K562 (cell line): ENCODE results near the gene CSDE1.

ENCODE experiments used
- CBX8 ChIP-seq: fragments of 200-600 bp; sonication (generic); IDR thresholded peaks from 2 replicates; pipeline ENCODE4 v1.6.1; 2012; ENCODE audit warnings: borderline replicate concordance, mixed run types, low read depth, mild to moderate bottlenecking, moderate library complexity, mixed read lengths, low read length, control low read depth, inconsistent platforms; ENCODE audit not compliant: poor library complexity, severe bottlenecking; ENCODE audit errors: extremely low read depth
- EGR1 ChIP-seq: fragments of 450-650 bp; conservative IDR thresholded peaks from 2 replicates; pipeline ENCODE4 v1.6.1; 2017; ENCODE audit warnings: mild to moderate bottlenecking
- NONO ChIP-seq, 2 experiments: fragments of 200-400 bp in 1 of 2; fragments of 450-650 bp in 1 of 2; formaldehyde crosslinking in 1 of 2; IDR thresholded peaks; 2 replicates each; pipeline ENCODE4 v1.6.1; 2017; ENCODE audit warnings: low read depth in 2 of 2, mild to moderate bottlenecking in 2 of 2, moderate library complexity in 2 of 2, low read length in 1 of 2
- POLR2AphosphoS5 ChIP-seq: IDR thresholded peaks from 2 replicates; pipeline ENCODE4 v1.6.1; 2011; ENCODE audit warnings: mild to moderate bottlenecking, low read depth, low read length, moderate library complexity; ENCODE audit not compliant: control insufficient read depth, insufficient read depth
- SIRT6 ChIP-seq: IDR thresholded peaks from one replicate; pipeline ENCODE4 v1.6.1; 2012; ENCODE audit warnings: low read depth, mild to moderate bottlenecking, control low read depth, inconsistent platforms, low read length, moderate library complexity
- ZFX ChIP-seq: sonication (generic); formaldehyde crosslinking; IDR thresholded peaks from 2 replicates; pipeline ENCODE4 v1.8.0; 2022; ENCODE audit warnings: mild to moderate bottlenecking, missing genetic modification reagents, moderate library complexity
- ZNF263 ChIP-seq: sonication (generic); formaldehyde crosslinking; IDR thresholded peaks from 2 replicates; pipeline ENCODE4 v1.8.0; 2022; ENCODE audit warnings: mild to moderate bottlenecking, missing genetic modification reagents, borderline replicate concordance
- TF ChIP-seq, protein P1 (sequence below): fragments of 250-450 bp; sonication (Bioruptor Pico); IDR thresholded peaks from 2 replicates; pipeline ENCODE4 v1.4.0; 2020; ENCODE audit warnings: mild to moderate bottlenecking

DNA sequence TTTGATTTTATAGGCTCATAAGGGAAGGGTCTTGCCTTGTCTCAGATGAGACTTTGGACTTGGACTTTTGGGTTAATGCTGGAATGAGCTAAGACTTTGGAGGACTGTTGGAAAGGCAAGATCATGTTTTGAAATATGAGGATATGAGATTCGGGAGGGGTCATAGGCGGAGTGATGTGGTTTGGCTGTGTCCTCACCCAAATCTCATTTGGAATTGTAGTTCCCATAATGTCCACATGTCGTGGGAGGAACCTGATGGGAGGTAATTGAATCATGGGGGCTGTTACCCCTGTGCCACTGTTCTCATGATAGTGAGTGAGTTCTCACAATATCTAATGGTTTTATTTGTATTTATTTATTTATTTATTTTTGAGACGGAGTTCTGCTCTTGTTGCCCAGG is 6.9 kb upstream of the CSDE1 start:
- TF ChIP-seq CBX8 (no peak), POLR2AphosphoS5 (no peak), ZNF263 (CRISPR knock-in tag) (no peak), SIRT6 (no peak), NONO (IDR thresholded peaks at IDR 0.05; ENCODE audit: low read depth in 2 of 2, low read length in 1 of 2) (no peak), EGR1 (no peak), ZFX (CRISPR knock-in tag) (no peak)
- TF ChIP-seq, protein P1, sequence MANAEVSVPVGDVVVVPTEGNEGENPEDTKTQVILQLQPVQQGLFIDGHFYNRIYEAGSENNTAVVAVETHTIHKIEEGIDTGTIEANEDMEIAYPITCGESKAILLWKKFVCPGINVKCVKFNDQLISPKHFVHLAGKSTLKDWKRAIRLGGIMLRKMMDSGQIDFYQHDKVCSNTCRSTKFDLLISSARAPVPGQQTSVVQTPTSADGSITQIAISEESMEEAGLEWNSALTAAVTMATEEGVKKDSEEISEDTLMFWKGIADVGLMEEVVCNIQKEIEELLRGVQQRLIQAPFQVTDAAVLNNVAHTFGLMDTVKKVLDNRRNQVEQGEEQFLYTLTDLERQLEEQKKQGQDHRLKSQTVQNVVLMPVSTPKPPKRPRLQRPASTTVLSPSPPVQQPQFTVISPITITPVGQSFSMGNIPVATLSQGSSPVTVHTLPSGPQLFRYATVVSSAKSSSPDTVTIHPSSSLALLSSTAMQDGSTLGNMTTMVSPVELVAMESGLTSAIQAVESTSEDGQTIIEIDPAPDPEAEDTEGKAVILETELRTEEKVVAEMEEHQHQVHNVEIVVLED (CRISPR knock-in tag): no peak
